Measurements from ENCODE around the gene HEYL.

Gene HEYL

GRCh38 chr1:39639305-39640130, at the start of gene HEYL:
Gene HEYL, minus strand, starts transcription at chr1:39639643. Its CDS starts 18 bp downstream, at chr1:39639625.
- DNase-seq (ENCODE audit: low read depth in 2 of 2, low spot score in 1 of 2), result peak; percentile 41 to 50

- no peak for DNase-seq (ENCODE audit: low read depth in 2 of 2, low spot score in 1 of 2)
Observed at GRCh38 chr1:39689214-39689613, 49.8 kb upstream of the HEYL start.

- no peak for DNase-seq (ENCODE audit: low read depth in 2 of 2, low spot score in 1 of 2)
Observed at GRCh38 chr1:39688706-39689105, 49.3 kb upstream of the HEYL start.

- DNase-seq (ENCODE audit: low read depth in 2 of 2, low spot score in 1 of 2), result no peak
Observed at GRCh38 chr1:39687243-39687642, 47.8 kb upstream of the HEYL start.

- no peak for DNase-seq (ENCODE audit: low read depth in 2 of 2, low spot score in 1 of 2)
Observed at GRCh38 chr1:39685071-39685470, 45.6 kb upstream of the HEYL start.

GRCh38 chr1:39684313-39684664, 44.8 kb upstream of the HEYL start:
- DNase-seq (ENCODE audit: low read depth in 2 of 2, low spot score in 1 of 2), result no peak

- DNase-seq (ENCODE audit: low read depth in 2 of 2, low spot score in 1 of 2), result peak in 1 of 2 donors; percentile 5
Observed at GRCh38 chr1:39683591-39684312, 44.3 kb upstream of the HEYL start.

- no peak for DNase-seq (ENCODE audit: low read depth in 2 of 2, low spot score in 1 of 2)
Observed at GRCh38 chr1:39681999-39682398, 42.6 kb upstream of the HEYL start.

- no peak for DNase-seq (ENCODE audit: low read depth in 2 of 2, low spot score in 1 of 2)
Observed at GRCh38 chr1:39681294-39681693, 41.9 kb upstream of the HEYL start.

- DNase-seq (ENCODE audit: low read depth in 2 of 2, low spot score in 1 of 2), result no peak
Observed at GRCh38 chr1:39680751-39681150, 41.3 kb upstream of the HEYL start.

GRCh38 chr1:39679821-39680220, 40.4 kb upstream of the HEYL start:
- no peak for DNase-seq (ENCODE audit: low read depth in 2 of 2, low spot score in 1 of 2)

- no peak for DNase-seq (ENCODE audit: low read depth in 2 of 2, low spot score in 1 of 2)
Observed at GRCh38 chr1:39678889-39679288, 39.4 kb upstream of the HEYL start.

GRCh38 chr1:39677645-39678044, 38.2 kb upstream of the HEYL start:
- DNase-seq (ENCODE audit: low read depth in 2 of 2, low spot score in 1 of 2), result no peak

- no peak for DNase-seq (ENCODE audit: low read depth in 2 of 2, low spot score in 1 of 2)
Observed at GRCh38 chr1:39676948-39677548, 37.6 kb upstream of the HEYL start.

- no peak for DNase-seq (ENCODE audit: low read depth in 2 of 2, low spot score in 1 of 2)
Observed at GRCh38 chr1:39675220-39675619, 35.8 kb upstream of the HEYL start.

- DNase-seq (ENCODE audit: low read depth in 2 of 2, low spot score in 1 of 2), result no peak
Observed at GRCh38 chr1:39673215-39673614, 33.8 kb upstream of the HEYL start.

- DNase-seq (ENCODE audit: low read depth in 2 of 2, low spot score in 1 of 2), result peak in 1 of 2 donors; percentile 7
Observed at GRCh38 chr1:39672551-39672947, 33.1 kb upstream of the HEYL start.

- no peak for DNase-seq (ENCODE audit: low read depth in 2 of 2, low spot score in 1 of 2)
Observed at GRCh38 chr1:39671793-39672550, 32.5 kb upstream of the HEYL start, which contains the start of gene NT5C1A. Gene NT5C1A, minus strand, starts transcription at chr1:39672107. Its CDS starts 69 bp downstream, at chr1:39672038.

- no peak for DNase-seq (ENCODE audit: low read depth in 2 of 2, low spot score in 1 of 2)
Observed at GRCh38 chr1:39671433-39671792, 32.0 kb upstream of the HEYL start.

GRCh38 chr1:39670689-39671088, 31.2 kb upstream of the HEYL start:
- no peak for DNase-seq (ENCODE audit: low read depth in 2 of 2, low spot score in 1 of 2)

- no peak for DNase-seq (ENCODE audit: low read depth in 2 of 2, low spot score in 1 of 2)
Observed at GRCh38 chr1:39668894-39669293, 29.5 kb upstream of the HEYL start.
